DMS 273 treated with DMSO at 0.1 percent for 48 hours (cell line): ENCODE measurements around the gene KCNQ5.

Experiments
- DNase-seq: peaks from one replicate; lab custom pipeline; 2025; lab: John Stamatoyannopoulos, UW

The KCNQ5 gene

GRCh38 chr6:72911463-72912155 is 289.7 kb downstream of the KCNQ5 start:
- no peak for DNase-seq

- DNase-seq = no peak
Observed at GRCh38 chr6:72913797-72914196, 291.9 kb downstream of the KCNQ5 start.

- DNase-seq = no peak
Observed at GRCh38 chr6:72916298-72916697, 294.4 kb downstream of the KCNQ5 start.

- no peak for DNase-seq
Observed at GRCh38 chr6:72916906-72917305, 295.0 kb downstream of the KCNQ5 start.

- no peak for DNase-seq
Observed at GRCh38 chr6:72922401-72922800, 300.5 kb downstream of the KCNQ5 start.

GRCh38 chr6:72925136-72925535 is 303.3 kb downstream of the KCNQ5 start:
- no peak for DNase-seq

GRCh38 chr6:72930556-72931132 is 308.8 kb downstream of the KCNQ5 start:
- DNase-seq = no peak

- no peak for DNase-seq
Observed at GRCh38 chr6:72931325-72931887, 309.5 kb downstream of the KCNQ5 start.

GRCh38 chr6:72933233-72933632 is 311.4 kb downstream of the KCNQ5 start:
- DNase-seq = no peak

GRCh38 chr6:72936766-72937559 is 315.1 kb downstream of the KCNQ5 start:
- DNase-seq = no peak

- DNase-seq = no peak
Observed at GRCh38 chr6:72938104-72938503, 316.2 kb downstream of the KCNQ5 start.

- no peak for DNase-seq
Observed at GRCh38 chr6:72939004-72939403, 317.1 kb downstream of the KCNQ5 start.

GRCh38 chr6:72940265-72940664 is 318.4 kb downstream of the KCNQ5 start:
- DNase-seq = no peak

GRCh38 chr6:72941263-72941662 is 319.4 kb downstream of the KCNQ5 start:
- DNase-seq = no peak

- no peak for DNase-seq
Observed at GRCh38 chr6:72941751-72942150, 319.9 kb downstream of the KCNQ5 start.

- no peak for DNase-seq
Observed at GRCh38 chr6:72943699-72944098, 321.8 kb downstream of the KCNQ5 start.

GRCh38 chr6:72944660-72945059 is 322.8 kb downstream of the KCNQ5 start:
- DNase-seq = no peak

GRCh38 chr6:72946774-72947173 is 324.9 kb downstream of the KCNQ5 start:
- DNase-seq = no peak

- DNase-seq = no peak
Observed at GRCh38 chr6:72947534-72947933, 325.7 kb downstream of the KCNQ5 start.

GRCh38 chr6:72948153-72948552 is 326.3 kb downstream of the KCNQ5 start:
- DNase-seq = no peak

GRCh38 chr6:72950114-72950860 is 328.4 kb downstream of the KCNQ5 start:
- no peak for DNase-seq
